Sigmoid colon (tissue), 7 donors: Measurements from ENCODE around the gene TGM6. TPM values are rescaled to one million over a fixed set of nuclear protein-coding genes. Genes with fewer than 3 reads are reported as not detected.

Source experiments
- DNase-seq: peaks from one replicate; pipeline ENCODE4 v3.0.0-alpha.2; 2019
- H3K27ac ChIP-seq, 4 donors: fragments of 200-600 bp; sonication (generic); one replicate each; pipeline ENCODE4 v1.5.1; 2016 to 2019; ENCODE audit warnings: mild to moderate bottlenecking in 1 of 4
- H3K27me3 ChIP-seq, 3 donors: fragments of 200-600 bp; sonication (generic); one replicate each; pipeline ENCODE4 v1.5.1; 2019; ENCODE audit warnings: mild to moderate bottlenecking in 1 of 3
- H3K36me3 ChIP-seq, 4 donors: fragments of 200-600 bp; sonication (generic); one replicate each; pipeline ENCODE4 v1.5.1; 2016 to 2019
- H3K4me1 ChIP-seq, 4 donors: fragments of 200-600 bp; sonication (generic); one replicate each; pipeline ENCODE4 v1.5.1; 2017 to 2019
- H3K4me3 ChIP-seq, 4 donors: fragments of 200-600 bp; sonication (generic); one replicate each; pipeline ENCODE4 v1.5.1; 2017 to 2019; ENCODE audit warnings: mild to moderate bottlenecking in 2 of 4, moderate library complexity in 1 of 4
- H3K9me3 ChIP-seq, 4 donors: fragments of 200-600 bp in 3 of 4; sonication (generic) in 3 of 4; one replicate each; pipeline versions ENCODE4 v1.5.1 to v1.6.1; 2013 to 2019
- CTCF ChIP-seq, 4 experiments: fragments of 450-650 bp in 3 of 4; fragments of 200-600 bp in 1 of 4; IDR thresholded peaks; one replicate each; pipeline ENCODE4 v1.5.1; 2016 to 2019; ENCODE audit warnings: antibody characterized with exemption in 4 of 4, mild to moderate bottlenecking in 3 of 4, moderate library complexity in 2 of 4
- EP300 ChIP-seq, 4 donors: sonication (generic); formaldehyde crosslinking; IDR thresholded peaks; one replicate each; pipeline ENCODE4 v1.6.1; 2017; ENCODE audit warnings: antibody characterized with exemption in 4 of 4
- POLR2A ChIP-seq, 2 donors: fragments of 450-650 bp; IDR thresholded peaks; one replicate each; pipeline ENCODE4 v1.6.1; 2016; ENCODE audit warnings: antibody characterized with exemption in 2 of 2, mild to moderate bottlenecking in 2 of 2, moderate library complexity in 2 of 2
- POLR2AphosphoS5 ChIP-seq, 4 donors: sonication (generic); formaldehyde crosslinking; IDR thresholded peaks; one replicate each; pipeline ENCODE4 v1.6.1; 2017; ENCODE audit warnings: antibody characterized with exemption in 4 of 4
- WGBS, 2 donors: extraction: QIAGEN DNeasy Blood & Tissue Kit; methylation state at CpG; one replicate each; pipeline ENCODE4 v1.1.7; 2013; 5-methylcytosine and 5-hydroxymethylcytosine counted together
- intact Hi-C: fragments of 100-400 bp; cut with DNase I; formaldehyde crosslinking; loops from one replicate; pipeline ENCODE4 v1.15.1; 2023
- polyA plus RNA-seq, 3 donors: library from polyadenylated mRNA; stranded (reverse); fragments of 200-250 nt; gene quantifications; one replicate each; pipeline ENCODE4 v1.2.3, GENCODE V29; 2013
- total RNA-seq, 4 donors: library from RNA; depleted of rRNA; stranded (reverse); fragments of >200 nt; gene quantifications; one replicate each; pipeline ENCODE4 v1.1.0, GENCODE V29; 2016
- donor health status: healthy with polysubstance abuse.
- donor health status: Bipolar disorder and iron deficiency.
- donor health status: healthy.

Gene TGM6
- total and polyA plus RNA-seq, 7 donors, result not detected

- Histone ChIP-seq H3K27me3 (no peaks in the 10 kb centered on the region), H3K4me1 (no peaks in the 10 kb centered on the region), H3K27ac (no peak overlapping the region), H3K36me3 (no peaks in the 10 kb centered on the region), H3K9me3 (no peaks in the 10 kb centered on the region), H3K4me3 (no peak overlapping the region)
- TF ChIP-seq POLR2A (IDR thresholded peaks at IDR 0.05) (no peak), POLR2AphosphoS5 (IDR thresholded peaks at IDR 0.05) (no peak), EP300 (IDR thresholded peaks at IDR 0.05) (no peak), CTCF (IDR thresholded peaks at IDR 0.05) (no peak)
- WGBS, 2 donors, result 67 to 81% methylated on average over 6 of the region's 6 CpGs
- intact Hi-C loops, result no loop called here
- DNase-seq, result no peak
These were observed 48.4 kb downstream of the TGM6 start for GRCh38 chr20:2429051-2429450.

GRCh38 chr20:2430538-2430937 lies 49.8 kb downstream of the TGM6 start:
- 77 to 81% methylated on average over 4 of the region's 4 CpGs for WGBS, 2 donors
- H3K4me3 ChIP-seq, result no peak overlapping the region
- H3K27me3 ChIP-seq, result no peaks in the 10 kb centered on the region
- H3K9me3 ChIP-seq, result no peaks in the 10 kb centered on the region
- intact Hi-C loops, result no loop called here
- DNase-seq, result no peak
- H3K36me3 ChIP-seq, result no peaks in the 10 kb centered on the region
- no peak for TF ChIP-seq CTCF (IDR thresholded peaks at IDR 0.05)
- TF ChIP-seq POLR2A (IDR thresholded peaks at IDR 0.05), result no peak
- TF ChIP-seq EP300 (IDR thresholded peaks at IDR 0.05), result no peak
- no peak for TF ChIP-seq POLR2AphosphoS5 (IDR thresholded peaks at IDR 0.05)
- no peak overlapping the region for H3K27ac ChIP-seq
- H3K4me1 ChIP-seq, result no peaks in the 10 kb centered on the region

- Histone ChIP-seq H3K27me3 (no peaks in the 10 kb centered on the region), H3K4me1 (no peaks in the 10 kb centered on the region), H3K27ac (no peak overlapping the region), H3K4me3 (no peak overlapping the region), H3K36me3 (no peaks in the 10 kb centered on the region), H3K9me3 (no peaks in the 10 kb centered on the region)
- WGBS, 2 donors, result 31 to 46% methylated on average over 1 of the region's 1 CpG
- TF ChIP-seq EP300 (IDR thresholded peaks at IDR 0.05) (no peak), POLR2AphosphoS5 (IDR thresholded peaks at IDR 0.05) (no peak), POLR2A (IDR thresholded peaks at IDR 0.05) (no peak), CTCF (IDR thresholded peaks at IDR 0.05) (no peak)
- no peak for DNase-seq
- intact Hi-C loops, result no loop called here
These were observed 50.5 kb downstream of the TGM6 start for GRCh38 chr20:2431185-2431584.

- Histone ChIP-seq H3K36me3 (no peaks in the 10 kb centered on the region), H3K4me3 (no peak overlapping the region), H3K9me3 (no peaks in the 10 kb centered on the region), H3K4me1 (no peaks in the 10 kb centered on the region), H3K27me3 (no peaks in the 10 kb centered on the region), H3K27ac (no peak overlapping the region)
- intact Hi-C loops, result no loop called here
- 68 to 70% methylated on average over 4 of the region's 4 CpGs for WGBS, 2 donors
- no peak for DNase-seq
- TF ChIP-seq POLR2AphosphoS5 (IDR thresholded peaks at IDR 0.05), result no peak
- TF ChIP-seq POLR2A (IDR thresholded peaks at IDR 0.05), result no peak
- TF ChIP-seq CTCF (IDR thresholded peaks at IDR 0.05), result no peak
- no peak for TF ChIP-seq EP300 (IDR thresholded peaks at IDR 0.05)
These were observed 66.1 kb downstream of the TGM6 start for GRCh38 chr20:2446845-2447244.

GRCh38 chr20:2449386-2449785 lies 68.7 kb downstream of the TGM6 start:
- Histone ChIP-seq H3K27me3 (no peaks in the 10 kb centered on the region), H3K4me3 (no peak overlapping the region), H3K9me3 (no peaks in the 10 kb centered on the region), H3K27ac (no peak overlapping the region), H3K36me3 (no peaks in the 10 kb centered on the region), H3K4me1 (no peaks in the 10 kb centered on the region)
- TF ChIP-seq EP300 (IDR thresholded peaks at IDR 0.05) (no peak), POLR2AphosphoS5 (IDR thresholded peaks at IDR 0.05) (no peak), POLR2A (IDR thresholded peaks at IDR 0.05) (no peak), CTCF (IDR thresholded peaks at IDR 0.05) (no peak)
- intact Hi-C loops, result no loop called here
- DNase-seq, result no peak
- 94 to 97% methylated on average over 1 of the region's 1 CpG for WGBS, 2 donors
